Adipose tissue (tissue), 3 donors: ENCODE measurements around the gene COX20. TPM values are rescaled to one million over a fixed set of nuclear protein-coding genes. Genes with fewer than 3 reads are reported as not detected.

Experiments
- polyA plus RNA-seq, 3 donors: library from polyadenylated mRNA; stranded (reverse); fragments of 200-250 nt; gene quantifications; one replicate each; pipeline ENCODE4 v1.2.3, GENCODE V29; 2013
- donor health status: healthy with polysubstance abuse.
- donor health status: Bipolar disorder and iron deficiency.
- donor health status: healthy.

The COX20 gene
- polyA plus RNA-seq, 3 donors = 22.7 to 68.7 (median 29.9) TPM

Other genes with a start within 250 kb of the COX20 start
- gene DESI2, start 182.5 kb upstream of the COX20 start, polyA plus RNA-seq = 10 to 100 TPM in 2 of 3 donors, 1 to 10 TPM in 1; 5.3 to 17.5 (median 10.6) TPM
- 100 to 1,000 TPM in 2 of 3 donors, 10 to 100 TPM in 1; 92.2 to 196 (median 185) TPM for gene HNRNPU, start 28.9 kb downstream of the COX20 start, polyA plus RNA-seq